Thyroid gland (tissue), 4 donors: ENCODE data around the gene DHRS4. TPM values are rescaled to one million over a fixed set of nuclear protein-coding genes. Genes with fewer than 3 reads are reported as not detected.

Experiments used
- DNase-seq, 2 donors: peaks; one replicate each; pipeline ENCODE4 v3.0.0-alpha.2; 2019
- H3K27ac ChIP-seq, 3 donors: fragments of 200-600 bp; sonication (generic); 1 replicate in 2 of 3; 2 replicates in 1 of 3; pipeline ENCODE4 v1.5.1; 2016 to 2019; ENCODE audit warnings: mild to moderate bottlenecking in 1 of 3, moderate library complexity in 1 of 3
- H3K27me3 ChIP-seq: fragments of 200-600 bp; sonication (generic); one replicate; pipeline ENCODE4 v1.5.1; 2019
- H3K36me3 ChIP-seq, 2 donors: fragments of 200-600 bp; sonication (generic); one replicate each; pipeline ENCODE4 v1.5.1; 2016 to 2019
- H3K4me1 ChIP-seq, 2 donors: fragments of 200-600 bp; sonication (generic); one replicate each; pipeline ENCODE4 v1.5.1; 2017 to 2019
- H3K4me3 ChIP-seq, 3 donors: fragments of 200-600 bp; sonication (generic); replicated peaks in 1 of 3; 1 replicate in 2 of 3; 2 replicates in 1 of 3; pipeline ENCODE4 v1.5.1; 2016; ENCODE audit warnings: mild to moderate bottlenecking in 1 of 3
- H3K9me3 ChIP-seq: fragments of 200-600 bp; sonication (generic); one replicate; pipeline ENCODE4 v1.5.1; 2017
- POLR2A ChIP-seq, 2 donors: fragments of 450-650 bp; IDR thresholded peaks; one replicate each; pipeline ENCODE4 v1.6.1; 2017; ENCODE audit warnings: antibody characterized with exemption in 2 of 2, mild to moderate bottlenecking in 2 of 2, moderate library complexity in 1 of 2
- WGBS, 2 donors: methylation state at CpG; one replicate each; pipeline ENCODE4 v1.1.5; 2017; 5-methylcytosine and 5-hydroxymethylcytosine counted together
- intact Hi-C: fragments of 100-400 bp; cut with DNase I; formaldehyde crosslinking; loops from one replicate; pipeline ENCODE4 v1.15.1; 2023
- total RNA-seq, 4 donors: library from RNA; depleted of rRNA; stranded (reverse); fragments of >200 nt; gene quantifications; one replicate each; pipeline ENCODE4 v1.2.3, GENCODE V29; 2016
- TF ChIP-seq, protein P1 (sequence below), 6 experiments: fragments of 200-600 bp in 3 of 6; fragments of 450-650 bp in 3 of 6; sonication (generic) in 3 of 6; IDR thresholded peaks; one replicate each; pipeline ENCODE4 v1.5.1; 2016 to 2019; ENCODE audit warnings: antibody characterized with exemption in 6 of 6, mild to moderate bottlenecking in 2 of 6, inconsistent platforms in 1 of 6, moderate library complexity in 1 of 6

DHRS4 gene
- total RNA-seq, 4 donors from 2014 or later = 19.2 to 55.7 (median 37.7) TPM

DNA sequence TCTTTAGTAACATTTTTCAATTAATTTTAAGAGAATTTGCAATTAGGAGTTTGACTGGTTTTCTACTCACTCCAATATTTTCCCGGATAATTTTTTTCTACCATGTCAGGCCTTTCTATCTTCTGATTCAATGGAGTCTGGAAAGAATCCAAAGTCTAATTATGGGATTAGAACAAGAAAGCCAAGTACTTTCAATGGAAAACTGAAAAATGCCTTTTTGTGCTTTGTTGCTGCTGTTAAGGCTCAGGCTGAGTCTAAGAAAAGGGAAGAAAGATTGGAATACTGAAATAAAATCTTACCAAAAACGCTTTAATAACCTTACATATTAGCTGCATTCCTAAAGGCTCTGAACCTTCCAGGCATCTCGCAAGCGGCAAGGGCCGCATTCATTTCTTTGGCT is 24.4 kb upstream of the DHRS4 start:
- Histone ChIP-seq H3K36me3 (no peaks in the 10 kb centered on the region), H3K27me3 (no peaks in the 10 kb centered on the region), H3K4me3 (no peak overlapping the region), H3K27ac (no peak overlapping the region), H3K9me3 (no peaks in the 10 kb centered on the region), H3K4me1 (no peaks in the 10 kb centered on the region)
- intact Hi-C loops = no loop called here
- 75 to 77% methylated on average over 5 of the region's 5 CpGs for WGBS, 2 donors
- no peak for TF ChIP-seq POLR2A (IDR thresholded peaks at IDR 0.05)
- TF ChIP-seq, protein P1, sequence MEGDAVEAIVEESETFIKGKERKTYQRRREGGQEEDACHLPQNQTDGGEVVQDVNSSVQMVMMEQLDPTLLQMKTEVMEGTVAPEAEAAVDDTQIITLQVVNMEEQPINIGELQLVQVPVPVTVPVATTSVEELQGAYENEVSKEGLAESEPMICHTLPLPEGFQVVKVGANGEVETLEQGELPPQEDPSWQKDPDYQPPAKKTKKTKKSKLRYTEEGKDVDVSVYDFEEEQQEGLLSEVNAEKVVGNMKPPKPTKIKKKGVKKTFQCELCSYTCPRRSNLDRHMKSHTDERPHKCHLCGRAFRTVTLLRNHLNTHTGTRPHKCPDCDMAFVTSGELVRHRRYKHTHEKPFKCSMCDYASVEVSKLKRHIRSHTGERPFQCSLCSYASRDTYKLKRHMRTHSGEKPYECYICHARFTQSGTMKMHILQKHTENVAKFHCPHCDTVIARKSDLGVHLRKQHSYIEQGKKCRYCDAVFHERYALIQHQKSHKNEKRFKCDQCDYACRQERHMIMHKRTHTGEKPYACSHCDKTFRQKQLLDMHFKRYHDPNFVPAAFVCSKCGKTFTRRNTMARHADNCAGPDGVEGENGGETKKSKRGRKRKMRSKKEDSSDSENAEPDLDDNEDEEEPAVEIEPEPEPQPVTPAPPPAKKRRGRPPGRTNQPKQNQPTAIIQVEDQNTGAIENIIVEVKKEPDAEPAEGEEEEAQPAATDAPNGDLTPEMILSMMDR (IDR thresholded peaks at IDR 0.05) = no peak
- DNase-seq = no peak

DNA sequence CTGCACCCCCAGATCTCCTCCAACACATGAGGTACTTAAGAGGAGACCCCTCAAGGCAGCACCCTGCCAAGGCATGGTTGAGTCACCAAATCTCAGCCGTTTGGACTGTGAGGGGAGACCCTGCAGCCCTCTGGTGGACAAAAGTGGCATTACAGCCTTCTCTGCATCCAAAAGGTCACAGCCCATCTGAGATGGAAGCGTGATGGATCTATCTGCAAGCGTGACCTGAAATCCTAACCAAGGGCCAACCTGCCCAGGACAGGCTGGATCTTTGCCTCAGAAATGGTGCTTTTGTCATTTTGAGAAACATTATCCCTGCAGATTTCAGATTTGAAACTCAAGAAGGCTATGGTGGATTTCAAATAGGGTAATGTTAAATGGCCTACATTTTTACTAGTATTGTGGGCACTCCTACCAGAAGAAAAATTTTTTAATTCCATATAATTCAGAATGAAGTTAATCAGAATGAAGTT is 23.7 kb upstream of the DHRS4 start:
- Histone ChIP-seq H3K36me3 (no peaks in the 10 kb centered on the region), H3K27ac (no peak overlapping the region), H3K4me3 (no peak overlapping the region), H3K27me3 (no peaks in the 10 kb centered on the region), H3K9me3 (no peaks in the 10 kb centered on the region), H3K4me1 (no peaks in the 10 kb centered on the region)
- 3 to 7% methylated on average over 3 of the region's 3 CpGs for WGBS, 2 donors
- DNase-seq = peak; percentile 78 to 81
- intact Hi-C loops = no loop called here
- TF ChIP-seq POLR2A (IDR thresholded peaks at IDR 0.05) = no peak
- TF ChIP-seq, protein P1 (IDR thresholded peaks at IDR 0.05) = peak; percentile 59 to 94 (median 82)

DNA sequence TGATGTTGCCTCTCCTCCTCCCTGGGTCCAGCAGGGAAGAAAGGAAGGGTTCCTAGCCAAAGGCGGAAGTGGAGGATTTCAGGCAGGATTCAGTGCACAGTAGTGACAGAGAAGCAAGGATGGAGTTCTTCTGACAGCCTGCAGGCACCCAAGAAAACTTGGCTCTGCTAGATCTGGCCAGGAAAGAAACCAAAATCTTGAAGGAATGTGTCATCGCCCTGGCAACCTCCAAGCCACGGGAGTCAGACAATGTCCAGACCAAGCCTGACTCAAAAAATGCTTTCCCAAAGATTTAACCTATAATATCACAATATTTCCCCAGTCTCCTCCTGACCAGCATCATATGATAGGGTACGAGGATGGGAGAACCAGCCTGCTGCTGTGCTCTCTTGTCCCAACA is 22.8 kb upstream of the DHRS4 start:
- Histone ChIP-seq H3K9me3 (no peaks in the 10 kb centered on the region), H3K36me3 (no peaks in the 10 kb centered on the region), H3K4me3 (no peak overlapping the region), H3K4me1 (no peaks in the 10 kb centered on the region), H3K27ac (no peak overlapping the region), H3K27me3 (no peaks in the 10 kb centered on the region)
- intact Hi-C loops = no loop called here
- TF ChIP-seq POLR2A (IDR thresholded peaks at IDR 0.05) = no peak
- TF ChIP-seq, protein P1 (IDR thresholded peaks at IDR 0.05) = no peak
- DNase-seq = no peak
- WGBS, 2 donors = 68 to 82% methylated on average over 4 of the region's 4 CpGs

DNA sequence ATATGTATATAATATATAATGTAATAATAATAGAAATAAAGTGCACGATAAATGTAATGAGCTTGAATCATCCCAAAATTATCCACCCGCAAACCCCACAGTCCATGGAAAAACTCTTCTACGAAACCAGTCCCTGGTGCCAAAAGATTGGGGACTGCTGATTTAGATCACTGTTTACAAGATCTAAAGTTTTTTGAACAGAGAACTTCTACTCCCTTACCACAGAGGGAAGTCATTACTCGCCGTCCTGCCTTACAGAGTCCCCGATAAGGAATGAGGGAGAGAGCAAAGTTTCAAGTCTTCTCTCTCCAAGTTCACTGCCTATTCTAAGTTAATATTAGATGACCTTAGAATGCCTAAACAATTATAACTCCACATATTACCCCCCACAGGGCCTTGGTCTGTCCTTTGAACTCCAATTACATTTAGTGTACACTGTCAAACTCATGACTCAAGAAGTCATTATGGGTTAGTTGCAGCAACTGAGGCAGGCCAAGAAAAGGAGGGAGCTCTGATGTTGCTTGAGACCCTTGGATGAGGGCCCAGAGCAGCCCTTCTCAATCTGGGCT is 21.8 kb upstream of the DHRS4 start:
- WGBS, 2 donors = 83 to 85% methylated on average over 6 of the region's 6 CpGs
- intact Hi-C loops = no loop called here
- no peak for DNase-seq
- Histone ChIP-seq H3K4me3 (no peak overlapping the region), H3K9me3 (no peaks in the 10 kb centered on the region), H3K36me3 (no peaks in the 10 kb centered on the region), H3K27me3 (no peaks in the 10 kb centered on the region), H3K27ac (no peak overlapping the region), H3K4me1 (no peaks in the 10 kb centered on the region)
- TF ChIP-seq, protein P1 (IDR thresholded peaks at IDR 0.05) = no peak
- TF ChIP-seq POLR2A (IDR thresholded peaks at IDR 0.05) = no peak

DNA sequence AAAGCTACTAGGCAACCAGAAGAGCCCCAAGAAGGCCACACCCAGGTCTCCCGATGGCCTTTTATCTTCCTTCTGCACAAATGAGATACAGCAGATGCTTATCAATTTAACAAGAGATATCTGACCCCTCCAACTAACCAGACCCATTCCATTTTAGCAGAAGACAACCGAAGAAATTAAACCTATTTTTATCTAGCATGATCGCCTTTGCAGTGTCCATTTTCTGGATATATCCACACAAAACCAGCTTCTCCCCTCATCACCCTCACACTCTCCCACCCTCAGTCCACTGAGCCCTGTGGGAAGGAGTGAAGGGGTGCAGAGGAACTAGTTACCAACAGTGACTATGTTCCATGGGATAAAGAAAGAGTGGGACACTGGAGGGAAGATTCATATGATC is 20.9 kb upstream of the DHRS4 start:
- Histone ChIP-seq H3K9me3 (no peaks in the 10 kb centered on the region), H3K27me3 (no peaks in the 10 kb centered on the region), H3K36me3 (no peaks in the 10 kb centered on the region), H3K4me1 (no peaks in the 10 kb centered on the region), H3K4me3 (no peak overlapping the region), H3K27ac (no peak overlapping the region)
- intact Hi-C loops = no loop called here
- DNase-seq = no peak
- TF ChIP-seq, protein P1 (IDR thresholded peaks at IDR 0.05) = no peak
- TF ChIP-seq POLR2A (IDR thresholded peaks at IDR 0.05) = no peak
- WGBS, 2 donors = 92% methylated on average over 3 of the region's 3 CpGs
